SU-DHL-6 (cell line): ENCODE data around the gene SNX8.
"Not testable (repeated sequence)": the region's sequence is repeated elsewhere in the genome, so short reads cannot be mapped to it uniquely, and the experiment has no call there.

Experiments used
- H2AFZ ChIP-seq: fragments of 200-600 bp; sonication (generic); 2 replicates; pipeline ENCODE4 v1.6.1; 2014; ENCODE audit warnings: low read depth, mild to moderate bottlenecking, moderate library complexity, mixed read lengths, antibody characterized with exemption, low read length; ENCODE audit not compliant: severe bottlenecking
- H3F3A ChIP-seq: fragments of 200-600 bp; shearing (Covaris generic); 2 replicates; pipeline ENCODE4 v1.6.0; 2016; ENCODE audit warnings: antibody characterized with exemption, mild to moderate bottlenecking; ENCODE audit not compliant: insufficient read depth
- H3K27ac ChIP-seq: fragments of 200-600 bp; sonication (generic); 2 replicates; pipeline ENCODE4 v1.5.1; 2016; ENCODE audit warnings: low read depth, mild to moderate bottlenecking, low read length, moderate library complexity, mixed read lengths
- H3K27me3 ChIP-seq: fragments of 200-600 bp; sonication (generic), shearing (Covaris generic); 2 replicates; pipeline ENCODE4 v1.6.0; 2014; ENCODE audit warnings: mild to moderate bottlenecking, low read length
- H3K36me3 ChIP-seq: fragments of 200-600 bp; sonication (generic); 2 replicates; pipeline ENCODE4 v1.6.1; 2014; ENCODE audit warnings: mild to moderate bottlenecking, low read length, mixed read lengths
- H3K4me2 ChIP-seq: fragments of 300-600, 200-600 bp; shearing (Covaris generic), sonication (generic); 2 replicates; pipeline ENCODE4 v1.6.0; 2014; ENCODE audit warnings: low read length, low read depth, mild to moderate bottlenecking; ENCODE audit not compliant: poor library complexity, severe bottlenecking
- H3K4me3 ChIP-seq: fragments of 200-600 bp; sonication (generic); 2 replicates; pipeline ENCODE4 v1.5.1; 2014; ENCODE audit warnings: antibody characterized with exemption, low read length, mild to moderate bottlenecking, mixed read lengths; ENCODE audit not compliant: insufficient read depth, poor library complexity, severe bottlenecking
- H3K79me2 ChIP-seq: fragments of 200-600 bp; sonication (generic); 2 replicates; pipeline ENCODE4 v1.6.1; 2014; ENCODE audit warnings: mild to moderate bottlenecking, low read length, moderate library complexity; ENCODE audit not compliant: insufficient read depth
- H3K9ac ChIP-seq: fragments of 200-600 bp; sonication (generic); 2 replicates; pipeline ENCODE4 v1.7.0; 2014; ENCODE audit warnings: mild to moderate bottlenecking, low read length
- H3K9me2 ChIP-seq: fragments of 200-600 bp; sonication (generic); replicated peaks from 2 replicates; pipeline ENCODE4 v1.6.1; 2014; ENCODE audit warnings: low read length; ENCODE audit not compliant: insufficient read depth
- H3K9me3 ChIP-seq: fragments of 200-600 bp; sonication (generic); 2 replicates; pipeline ENCODE4 v1.6.1; 2014; ENCODE audit warnings: low read length, mixed read lengths; ENCODE audit not compliant: insufficient read depth
- H4K20me1 ChIP-seq: fragments of 200-600 bp; sonication (generic); 2 replicates; pipeline ENCODE4 v1.6.1; 2014; ENCODE audit warnings: low read depth, mild to moderate bottlenecking, antibody characterized with exemption, low read length, moderate library complexity, mixed read lengths
- CTCF ChIP-seq: fragments of 200-600 bp; sonication (generic); IDR thresholded peaks from one replicate; pipeline ENCODE4 v1.5.1; 2017; ENCODE audit warnings: antibody characterized with exemption, mild to moderate bottlenecking, low read length, moderate library complexity; ENCODE audit not compliant: insufficient read depth, poor library complexity, severe bottlenecking
- EZH2phosphoT487 ChIP-seq: fragments of 200-600 bp; sonication (generic), shearing (Covaris generic); conservative IDR thresholded peaks from 2 replicates; pipeline ENCODE4 v1.6.1; 2018; ENCODE audit warnings: mild to moderate bottlenecking, antibody characterized with exemption, low read length, moderate library complexity, mixed read lengths

The SNX8 gene

GRCh38 chr7:2350861-2351260 lies 36.6 kb upstream of the SNX8 start:
- Histone ChIP-seq H3K9me3 (no peaks in the 10 kb centered on the region), H3K36me3 (no peaks in the 10 kb centered on the region), H3K4me3 (no peak overlapping the region), H3K9me2 (no peaks in the 10 kb centered on the region), H3K79me2 (peaks cover 46% of the 10 kb centered on the region), H3F3A (peaks cover 5% of the 10 kb centered on the region), H3K27me3 (no peaks in the 10 kb centered on the region), H3K4me2 (no peak overlapping the region), H4K20me1 (peaks cover 6% of the 10 kb centered on the region), H3K9ac (no peak overlapping the region), H3K27ac (no peak overlapping the region), H2AFZ (no peak overlapping the region)
- TF ChIP-seq EZH2phosphoT487 (no peak), CTCF (no peak)

DNA sequence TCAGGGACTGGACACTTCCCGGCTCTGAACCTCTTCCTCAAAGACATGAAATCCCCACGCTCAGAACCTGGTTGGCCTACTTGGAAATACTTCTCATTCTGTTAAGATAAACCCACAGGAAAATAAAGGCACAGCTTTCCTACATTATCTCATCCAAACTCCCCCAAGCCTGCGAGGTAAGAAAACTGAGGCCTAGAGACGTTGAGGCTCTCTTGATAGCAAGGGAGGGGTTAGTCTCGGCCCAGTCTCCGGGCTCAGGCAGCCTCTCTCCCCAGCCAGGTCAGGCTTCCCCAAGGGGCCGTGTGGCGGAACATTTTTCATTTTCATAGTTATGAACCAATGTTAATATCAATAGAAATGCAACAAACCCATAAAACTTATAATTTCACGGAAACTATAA lies 35.8 kb upstream of the SNX8 start:
- no peak for TF ChIP-seq EZH2phosphoT487
- no peak for TF ChIP-seq CTCF

GRCh38 chr7:2347351-2348063 lies 33.3 kb upstream of the SNX8 start:
- H3K9me2 ChIP-seq, H3K27me3 ChIP-seq, H3K36me3 ChIP-seq, H4K20me1 ChIP-seq, H2AFZ ChIP-seq, H3K9ac ChIP-seq, H3K27ac ChIP-seq, H3K9me3 ChIP-seq, H3F3A ChIP-seq, H3K4me3 ChIP-seq, H3K4me2 ChIP-seq: not testable (repeated sequence)
- H3K79me2 ChIP-seq = peaks cover 23% of the 10 kb centered on the region; the same call in 1 of the 2 replicates

More for the DNA sequence above, 35.8 kb upstream of the SNX8 start:
- no peak overlapping the region for H3K9ac ChIP-seq
- H3K9me3 ChIP-seq = no peaks in the 10 kb centered on the region
- H3K9me2 ChIP-seq = no peaks in the 10 kb centered on the region
- H3K27ac ChIP-seq = no peak overlapping the region
- no peaks in the 10 kb centered on the region for H3K27me3 ChIP-seq
- H3K36me3 ChIP-seq = no peaks in the 10 kb centered on the region
- no peak overlapping the region for H3K4me3 ChIP-seq
- H3K79me2 ChIP-seq = peaks cover 38% of the 10 kb centered on the region
- no peak overlapping the region for H2AFZ ChIP-seq
- H4K20me1 ChIP-seq = no peaks in the 10 kb centered on the region
- H3K4me2 ChIP-seq = no peak overlapping the region
- H3F3A ChIP-seq = peaks cover 5% of the 10 kb centered on the region; the same call in 1 of the 2 replicates

DNA sequence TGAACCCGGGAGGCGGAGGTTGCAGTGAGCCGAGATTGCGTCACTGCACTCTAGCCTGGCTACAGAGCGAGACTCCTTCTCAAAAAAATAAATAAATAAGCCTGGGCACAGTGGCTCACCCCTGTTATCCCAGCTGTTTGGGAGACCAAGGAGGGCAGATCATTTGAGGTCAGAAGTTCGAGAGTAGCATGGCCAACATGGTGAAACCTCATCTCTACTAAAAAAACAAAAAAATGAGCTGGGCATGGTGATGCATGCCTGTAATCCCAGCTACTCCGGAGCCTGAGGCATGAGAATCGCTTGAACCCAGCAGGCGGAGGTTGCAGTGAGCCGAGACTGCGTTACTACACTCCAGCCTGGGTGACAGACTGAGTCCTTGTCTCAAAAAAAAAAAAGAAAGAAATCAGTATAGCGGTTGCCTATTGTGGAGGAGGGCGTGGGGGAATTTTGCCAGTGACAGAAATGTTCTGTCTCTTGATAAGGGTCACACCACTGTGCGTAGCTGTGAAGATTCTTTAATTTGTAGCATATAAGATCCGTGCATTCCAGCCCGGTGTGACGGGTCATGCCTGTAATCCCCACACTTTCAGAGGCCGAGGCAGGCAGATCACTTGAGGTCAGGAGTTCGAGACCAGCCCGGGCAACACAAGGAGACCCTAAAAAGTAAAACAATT lies 22.5 kb upstream of the SNX8 start:
- H2AFZ ChIP-seq = no peak overlapping the region
- no peak overlapping the region for H3K4me3 ChIP-seq
- TF ChIP-seq EZH2phosphoT487 = no peak
- TF ChIP-seq CTCF = no peak
- no peak overlapping the region for H3K4me2 ChIP-seq
- no peaks in the 10 kb centered on the region for H3K79me2 ChIP-seq
- H3F3A ChIP-seq = 0 out of 2 replicates have a peak, but pooled peaks cover 5% of the 10 kb centered on the region
- H3K36me3 ChIP-seq = no peaks in the 10 kb centered on the region
- no peaks in the 10 kb centered on the region for H3K9me2 ChIP-seq
- no peak overlapping the region for H3K27ac ChIP-seq
- no peaks in the 10 kb centered on the region for H3K27me3 ChIP-seq
- H4K20me1 ChIP-seq = no peaks in the 10 kb centered on the region
- H3K9me3 ChIP-seq = no peaks in the 10 kb centered on the region
- H3K9ac ChIP-seq = no peak overlapping the region

DNA sequence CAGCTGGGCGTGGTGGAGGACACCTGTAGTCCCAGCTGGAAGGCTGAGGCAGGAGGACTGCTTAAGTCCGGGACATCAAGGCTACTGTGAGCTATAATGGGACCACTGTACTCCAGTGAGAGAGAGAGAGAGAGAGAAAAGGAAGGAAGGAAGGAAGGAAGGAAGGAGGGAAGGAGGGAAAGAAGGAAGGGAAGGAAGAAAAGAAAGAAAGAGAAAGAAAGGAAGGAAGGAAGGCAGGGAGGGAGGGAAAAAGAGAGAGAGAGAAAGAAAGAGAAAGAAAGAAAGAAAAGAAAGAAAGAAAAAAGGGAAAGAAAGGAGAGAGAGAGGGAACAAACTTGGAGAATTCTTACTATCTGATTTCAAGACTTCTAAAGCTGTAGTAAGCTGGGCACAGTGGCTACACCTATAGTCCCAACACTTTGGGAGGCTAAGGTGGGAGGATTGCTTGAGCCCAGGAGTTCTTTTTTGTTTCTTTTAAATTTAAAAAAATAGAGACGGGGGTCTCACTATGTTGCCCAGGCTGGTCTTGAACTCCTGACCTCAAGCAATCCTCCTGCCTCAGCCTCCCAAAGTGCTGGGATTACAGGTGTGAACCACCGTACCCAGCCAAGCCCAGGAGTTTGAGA lies 18.5 kb upstream of the SNX8 start:
- not testable (repeated sequence) for H3K36me3 ChIP-seq, H3K27ac ChIP-seq, H3K79me2 ChIP-seq, H4K20me1 ChIP-seq, H3K9me2 ChIP-seq, H3K9ac ChIP-seq, H3K4me2 ChIP-seq, H3K27me3 ChIP-seq, H3K9me3 ChIP-seq, H3F3A ChIP-seq, H2AFZ ChIP-seq, H3K4me3 ChIP-seq
